ENCODE data around the gene AVPR2. TPM values are rescaled to one million over a fixed set of nuclear protein-coding genes. Genes with fewer than 3 reads are reported as not detected.

The AVPR2 gene
- total and polyA plus RNA-seq, 2 donors (not counting 1 experiment from before 2014, with no cell fraction given) = not detected

DNA sequence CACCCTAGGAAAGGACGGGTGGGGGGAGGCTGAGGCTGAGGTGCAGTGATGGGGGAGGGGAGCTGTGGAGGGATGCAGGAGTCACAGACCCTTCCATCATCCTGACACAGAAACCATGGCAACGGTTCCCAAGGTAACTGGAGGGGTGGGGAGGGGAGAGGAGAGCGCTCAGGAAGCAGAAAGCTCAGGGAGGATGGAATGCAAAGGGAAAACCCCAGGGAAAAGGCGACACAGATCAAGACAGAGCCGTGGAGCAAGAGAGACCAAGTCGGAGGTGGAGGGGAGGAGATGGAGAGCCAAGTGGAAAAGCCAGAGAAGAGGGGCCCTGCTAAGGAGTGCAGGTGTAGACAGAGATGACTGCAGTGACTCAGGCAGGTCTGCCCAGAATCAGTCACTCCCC lies 33.0 kb upstream of the AVPR2 start:
- Histone ChIP-seq H3K9ac (ENCODE audit: insufficient read depth, low read length) (no peak overlapping the region), H3K27ac (ENCODE audit: insufficient read depth, low read length) (no peak overlapping the region), H3K4me3 (replicated peaks in 1 of 4; ENCODE audit: control extremely low read depth in 1 of 4, insufficient read depth in 1 of 4, low read depth in 3 of 4, low read length in 4 of 4) (no peak overlapping the region), H3K27me3 (ENCODE audit: control insufficient read depth, insufficient read depth, low read length) (no peaks in the 10 kb centered on the region), H4K20me1 (ENCODE audit: control insufficient read depth, extremely low read depth, insufficient read depth, low read length) (no peaks in the 10 kb centered on the region), H3K4me2 (ENCODE audit: extremely low read depth, insufficient read depth, low read length) (no peak overlapping the region), H3K79me2 (ENCODE audit: control insufficient read depth, insufficient read depth, low read length) (no peaks in the 10 kb centered on the region), H3K36me3 (ENCODE audit: control insufficient read depth, insufficient read depth, low read length) (no peaks in the 10 kb centered on the region), H3K9me3 (ENCODE audit: control insufficient read depth, insufficient read depth, low read depth, low read length) (no peaks in the 10 kb centered on the region), H3K4me1 (ENCODE audit: control insufficient read depth, extremely low read depth, insufficient read depth, low read length) (no peaks in the 10 kb centered on the region), H2AFZ (ENCODE audit: low read length) (no peak overlapping the region)
- TF ChIP-seq, protein P1, sequence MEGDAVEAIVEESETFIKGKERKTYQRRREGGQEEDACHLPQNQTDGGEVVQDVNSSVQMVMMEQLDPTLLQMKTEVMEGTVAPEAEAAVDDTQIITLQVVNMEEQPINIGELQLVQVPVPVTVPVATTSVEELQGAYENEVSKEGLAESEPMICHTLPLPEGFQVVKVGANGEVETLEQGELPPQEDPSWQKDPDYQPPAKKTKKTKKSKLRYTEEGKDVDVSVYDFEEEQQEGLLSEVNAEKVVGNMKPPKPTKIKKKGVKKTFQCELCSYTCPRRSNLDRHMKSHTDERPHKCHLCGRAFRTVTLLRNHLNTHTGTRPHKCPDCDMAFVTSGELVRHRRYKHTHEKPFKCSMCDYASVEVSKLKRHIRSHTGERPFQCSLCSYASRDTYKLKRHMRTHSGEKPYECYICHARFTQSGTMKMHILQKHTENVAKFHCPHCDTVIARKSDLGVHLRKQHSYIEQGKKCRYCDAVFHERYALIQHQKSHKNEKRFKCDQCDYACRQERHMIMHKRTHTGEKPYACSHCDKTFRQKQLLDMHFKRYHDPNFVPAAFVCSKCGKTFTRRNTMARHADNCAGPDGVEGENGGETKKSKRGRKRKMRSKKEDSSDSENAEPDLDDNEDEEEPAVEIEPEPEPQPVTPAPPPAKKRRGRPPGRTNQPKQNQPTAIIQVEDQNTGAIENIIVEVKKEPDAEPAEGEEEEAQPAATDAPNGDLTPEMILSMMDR (conservative IDR thresholded peaks at IDR 0.05 in 1 of 2, IDR thresholded peaks at IDR 0.05 in 1 of 2; ENCODE audit: low read depth in 1 of 2, low read length in 2 of 2) = no peak
- no peak for DNase-seq (ENCODE audit: low read depth in 2 of 2)

DNA sequence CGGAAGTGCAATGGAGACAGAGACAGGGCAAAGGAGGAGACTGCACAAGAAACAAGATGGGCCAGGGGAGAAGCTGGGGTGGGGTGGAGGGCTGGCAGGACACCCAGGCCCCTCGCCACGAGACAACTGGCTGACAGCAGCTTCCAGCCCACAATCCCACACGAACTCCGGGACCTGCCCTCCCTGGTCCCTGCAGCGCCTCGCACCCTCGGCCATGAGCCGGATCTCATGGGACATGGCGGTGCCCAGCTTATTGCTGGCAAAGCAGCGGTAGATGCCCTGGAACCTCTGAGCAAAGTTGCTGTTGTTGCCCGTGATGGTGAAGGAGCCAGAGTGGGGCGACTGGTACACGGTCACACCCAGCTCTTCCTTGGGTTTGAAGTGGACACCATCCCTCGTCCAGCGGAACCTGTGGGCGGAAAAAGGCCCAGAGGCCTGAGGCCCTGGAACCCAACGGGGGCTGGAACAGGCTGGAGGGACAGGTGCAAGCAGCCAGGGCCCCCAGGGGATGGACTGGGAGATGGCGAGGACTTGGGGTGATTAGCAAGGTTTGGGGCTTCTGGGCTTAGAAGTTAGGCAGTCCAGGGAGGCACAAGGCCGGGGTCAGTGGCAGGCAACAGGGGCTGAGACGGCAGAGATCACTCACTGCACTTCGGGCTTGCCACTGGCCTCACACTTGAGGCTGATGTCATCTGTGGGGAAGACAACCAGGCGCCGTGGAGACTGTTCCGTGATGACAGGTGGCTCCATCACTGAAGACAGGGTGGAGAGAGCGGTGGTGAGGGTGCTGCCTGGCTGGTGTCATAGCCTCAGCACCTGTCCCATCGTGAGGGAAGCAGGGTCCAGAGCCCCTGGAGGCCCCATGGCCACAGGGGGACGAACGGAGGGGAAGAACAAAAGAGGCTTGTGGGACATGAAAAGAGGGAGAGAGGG lies 32.3 kb upstream of the AVPR2 start:
- H3K79me2 ChIP-seq (ENCODE audit: control insufficient read depth, insufficient read depth, low read length) = no peaks in the 10 kb centered on the region
- no peaks in the 10 kb centered on the region for H3K36me3 ChIP-seq (ENCODE audit: control insufficient read depth, insufficient read depth, low read length)
- H3K4me2 ChIP-seq (ENCODE audit: extremely low read depth, insufficient read depth, low read length) = no peak overlapping the region
- H2AFZ ChIP-seq (ENCODE audit: low read length) = no peak overlapping the region
- no peaks in the 10 kb centered on the region for H4K20me1 ChIP-seq (ENCODE audit: control insufficient read depth, extremely low read depth, insufficient read depth, low read length)
- H3K9me3 ChIP-seq (ENCODE audit: control insufficient read depth, insufficient read depth, low read depth, low read length) = no peaks in the 10 kb centered on the region
- no peak overlapping the region for H3K4me3 ChIP-seq (replicated peaks in 1 of 4; ENCODE audit: control extremely low read depth in 1 of 4, insufficient read depth in 1 of 4, low read depth in 3 of 4, low read length in 4 of 4)
- H3K4me1 ChIP-seq (ENCODE audit: control insufficient read depth, extremely low read depth, insufficient read depth, low read length) = no peaks in the 10 kb centered on the region
- H3K9ac ChIP-seq (ENCODE audit: insufficient read depth, low read length) = no peak overlapping the region
- DNase-seq (ENCODE audit: low read depth in 2 of 2) = no peak
- H3K27ac ChIP-seq (ENCODE audit: insufficient read depth, low read length) = no peak overlapping the region
- TF ChIP-seq, protein P1 (conservative IDR thresholded peaks at IDR 0.05 in 1 of 2, IDR thresholded peaks at IDR 0.05 in 1 of 2; ENCODE audit: low read depth in 1 of 2, low read length in 2 of 2) = no peak
- no peak for TF ChIP-seq EZH2 (IDR thresholded peaks at IDR 0.05; ENCODE audit: low read length, missing control alignments)
- no peaks in the 10 kb centered on the region for H3K27me3 ChIP-seq (ENCODE audit: control insufficient read depth, insufficient read depth, low read length)

DNA sequence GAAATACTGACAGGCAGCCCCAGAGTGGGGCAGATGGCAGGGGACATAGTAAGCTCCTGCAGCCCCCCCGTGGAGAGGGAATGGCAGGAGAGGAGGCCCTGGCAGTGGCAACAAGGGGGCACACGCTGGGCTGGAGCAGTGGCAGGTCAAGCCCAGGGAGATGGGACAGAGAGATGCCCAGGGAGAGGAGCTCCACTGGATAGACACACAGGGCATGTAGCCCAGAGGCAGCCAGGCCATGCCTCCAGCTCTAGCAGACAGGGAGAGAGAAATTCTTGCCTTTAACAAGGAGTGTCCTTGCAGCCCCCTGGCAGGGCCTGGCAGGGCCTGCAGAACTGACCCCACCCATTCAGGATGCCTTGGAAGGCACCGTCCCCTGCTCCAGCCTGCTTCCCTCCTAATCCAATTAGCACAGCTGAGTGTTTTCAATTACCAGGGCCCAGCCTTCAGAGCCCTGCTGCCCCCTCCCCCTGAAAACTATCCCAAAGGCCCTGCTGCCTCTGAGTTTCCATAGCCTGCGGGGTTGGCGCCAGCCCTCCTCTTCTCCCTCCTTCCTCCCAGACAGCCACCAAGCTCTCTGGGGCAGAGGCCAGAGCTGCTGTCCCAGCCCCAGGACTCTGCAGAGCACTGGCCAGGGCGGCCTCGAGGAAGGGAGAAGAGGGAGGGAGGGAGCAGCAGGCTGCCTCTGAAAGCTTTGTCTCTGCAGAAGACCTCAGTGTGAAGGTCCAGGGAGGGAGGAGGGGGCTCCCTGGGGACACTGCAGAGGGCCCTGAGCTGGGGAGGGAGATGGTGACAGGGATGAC lies 31.0 kb upstream of the AVPR2 start:
- no peaks in the 10 kb centered on the region for H4K20me1 ChIP-seq (ENCODE audit: control insufficient read depth, extremely low read depth, insufficient read depth, low read length)
- no peak overlapping the region for H3K27ac ChIP-seq (ENCODE audit: insufficient read depth, low read length)
- H3K27me3 ChIP-seq (ENCODE audit: control insufficient read depth, insufficient read depth, low read length) = no peaks in the 10 kb centered on the region
- H2AFZ ChIP-seq (ENCODE audit: low read length) = no peak overlapping the region
- no peaks in the 10 kb centered on the region for H3K4me1 ChIP-seq (ENCODE audit: control insufficient read depth, extremely low read depth, insufficient read depth, low read length)
- DNase-seq (ENCODE audit: low read depth in 2 of 2) = no peak
- TF ChIP-seq EZH2 (IDR thresholded peaks at IDR 0.05; ENCODE audit: low read length, missing control alignments) = no peak
- TF ChIP-seq, protein P1 (conservative IDR thresholded peaks at IDR 0.05 in 1 of 2, IDR thresholded peaks at IDR 0.05 in 1 of 2; ENCODE audit: low read depth in 1 of 2, low read length in 2 of 2) = no peak
- no peaks in the 10 kb centered on the region for H3K36me3 ChIP-seq (ENCODE audit: control insufficient read depth, insufficient read depth, low read length)
- no peak overlapping the region for H3K4me3 ChIP-seq (replicated peaks in 1 of 4; ENCODE audit: control extremely low read depth in 1 of 4, insufficient read depth in 1 of 4, low read depth in 3 of 4, low read length in 4 of 4)
- no peak overlapping the region for H3K9ac ChIP-seq (ENCODE audit: insufficient read depth, low read length)
- H3K9me3 ChIP-seq (ENCODE audit: control insufficient read depth, insufficient read depth, low read depth, low read length) = no peaks in the 10 kb centered on the region
- no peaks in the 10 kb centered on the region for H3K79me2 ChIP-seq (ENCODE audit: control insufficient read depth, insufficient read depth, low read length)
- H3K4me2 ChIP-seq (ENCODE audit: extremely low read depth, insufficient read depth, low read length) = no peak overlapping the region

Data from fibroblast of lung (primary cell).